ENCODE results near the gene CAPZA3. TPM values are rescaled to one million over a fixed set of nuclear protein-coding genes. Genes with fewer than 3 reads are reported as not detected.
"Not testable (repeated sequence)": the region's sequence is repeated elsewhere in the genome, so short reads cannot be mapped to it uniquely, and the experiment has no call there.

CAPZA3 gene
- total RNA-seq, result not detected

DNA sequence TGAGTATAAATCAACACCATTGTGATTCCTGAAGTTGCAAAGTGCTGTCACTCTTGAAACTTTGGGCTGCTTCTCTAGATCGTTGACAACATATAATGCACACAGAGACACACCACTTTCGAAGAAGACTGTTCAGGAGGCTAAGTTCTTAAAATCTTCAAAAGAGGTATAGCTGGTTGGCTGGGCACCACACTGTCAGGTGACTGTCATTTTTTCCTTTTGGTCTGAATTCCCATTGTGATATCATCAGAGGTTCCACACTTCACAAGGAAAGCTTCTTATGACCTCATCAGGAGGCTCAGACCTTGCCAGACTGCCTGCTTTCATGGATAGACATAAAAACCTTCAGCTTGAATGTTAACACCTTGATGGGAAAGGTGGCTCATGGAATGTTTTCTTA lies at the start of gene CAPZA3, which contains the start of gene PLCZ1:
Gene CAPZA3 (plus strand): TSS at position 301 of the 400 bp plus-strand sequence. CDS start 150 bp downstream, outside the sequence.
Gene PLCZ1 (minus strand): TSS at position 194 of the 400 bp plus-strand sequence. CDS start 641 bp downstream, outside the sequence.
- Mint-ChIP-seq H3K4me1 (ENCODE audit: low read depth in 2 of 2) (no peaks in the 10 kb centered on the region), H3K27me3 (no peaks in the 10 kb centered on the region), H3K27ac (no peak within 1 kb of the TSS), H3K36me3 (no peaks in the 10 kb centered on the region), H3K4me3 (no peak within 1 kb of the TSS), H3K9me3 (peaks cover 15% of the 10 kb centered on the region)
- DNase-seq (ENCODE audit: low spot score) (no peak), ATAC-seq (no peak)

- ATAC-seq, result no peak
- Mint-ChIP-seq H3K27me3 (no peaks in the 10 kb centered on the region), H3K4me1 (ENCODE audit: low read depth in 2 of 2) (no peaks in the 10 kb centered on the region), H3K36me3 (peaks cover 8% of the 10 kb centered on the region), H3K9me3 (peaks cover 16% of the 10 kb centered on the region), H3K27ac (no peak overlapping the region), H3K4me3 (no peak overlapping the region)
- no peak for DNase-seq (ENCODE audit: low spot score)
Observed at GRCh38 chr12:18689771-18690170, 48.1 kb upstream of the CAPZA3 start.

GRCh38 chr12:18690653-18691052 lies 47.3 kb upstream of the CAPZA3 start:
- no peak for ATAC-seq
- Mint-ChIP-seq H3K9me3 (peaks cover 17% of the 10 kb centered on the region), H3K4me3 (no peak overlapping the region), H3K4me1 (ENCODE audit: low read depth in 2 of 2) (no peaks in the 10 kb centered on the region), H3K27me3 (no peaks in the 10 kb centered on the region), H3K27ac (no peak overlapping the region), H3K36me3 (peaks cover 8% of the 10 kb centered on the region)
- no peak for DNase-seq (ENCODE audit: low spot score)

GRCh38 chr12:18693986-18694385 lies 43.9 kb upstream of the CAPZA3 start:
- H3K4me3 Mint-ChIP-seq; DNase-seq (ENCODE audit: low spot score); H3K27me3 Mint-ChIP-seq; ATAC-seq; H3K4me1 Mint-ChIP-seq (ENCODE audit: low read depth in 2 of 2); H3K27ac Mint-ChIP-seq; H3K36me3 Mint-ChIP-seq: not testable (repeated sequence)
- peaks cover 24% of the 10 kb centered on the region for H3K9me3 Mint-ChIP-seq

GRCh38 chr12:18696971-18697602 lies 40.8 kb upstream of the CAPZA3 start:
- Mint-ChIP-seq H3K27ac (no peak overlapping the region), H3K9me3 (peaks cover 14% of the 10 kb centered on the region)

DNA sequence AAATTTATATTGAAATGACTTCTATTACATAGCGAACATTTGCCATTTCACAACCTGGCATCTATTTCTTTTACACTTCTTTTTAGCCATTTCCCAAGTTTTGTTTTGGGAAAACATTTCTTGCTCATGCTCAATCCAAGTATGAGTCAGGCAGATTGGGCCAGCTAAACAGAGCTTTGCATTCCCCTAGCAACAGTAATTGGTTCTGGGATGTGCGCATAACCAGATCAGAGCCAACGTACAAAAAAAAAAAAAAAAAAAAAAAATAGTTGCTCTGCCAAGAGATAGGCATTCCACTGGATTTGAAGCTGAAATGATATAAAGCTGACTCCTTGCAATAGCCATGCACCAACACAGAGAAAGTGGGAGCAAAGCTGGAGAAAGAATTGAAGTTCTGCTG lies 37.6 kb upstream of the CAPZA3 start:
- Mint-ChIP-seq H3K36me3 (peaks cover 8% of the 10 kb centered on the region), H3K9me3 (peaks cover 14% of the 10 kb centered on the region), H3K27ac (no peak overlapping the region), H3K27me3 (no peaks in the 10 kb centered on the region), H3K4me3 (no peak overlapping the region), H3K4me1 (ENCODE audit: low read depth in 2 of 2) (no peaks in the 10 kb centered on the region)
- ATAC-seq (no peak), DNase-seq (ENCODE audit: low spot score) (no peak)

More at GRCh38 chr12:18696971-18697602, 40.8 kb upstream of the CAPZA3 start:
- Mint-ChIP-seq H3K36me3 (peaks cover 8% of the 10 kb centered on the region), H3K4me1 (ENCODE audit: low read depth in 2 of 2) (no peaks in the 10 kb centered on the region), H3K27me3 (no peaks in the 10 kb centered on the region), H3K4me3 (no peak overlapping the region)
- ATAC-seq, result no peak
- no peak for DNase-seq (ENCODE audit: low spot score)

GRCh38 chr12:18703321-18703720 lies 34.6 kb upstream of the CAPZA3 start:
- no peak for ATAC-seq
- H3K36me3 Mint-ChIP-seq, result peaks cover 8% of the 10 kb centered on the region
- H3K9me3 Mint-ChIP-seq, result peaks cover 17% of the 10 kb centered on the region
- H3K27ac Mint-ChIP-seq, result no peak overlapping the region
- no peak for DNase-seq (ENCODE audit: low spot score)
- no peaks in the 10 kb centered on the region for H3K4me1 Mint-ChIP-seq (ENCODE audit: low read depth in 2 of 2)
- no peak overlapping the region for H3K4me3 Mint-ChIP-seq
- H3K27me3 Mint-ChIP-seq, result no peaks in the 10 kb centered on the region

DNA sequence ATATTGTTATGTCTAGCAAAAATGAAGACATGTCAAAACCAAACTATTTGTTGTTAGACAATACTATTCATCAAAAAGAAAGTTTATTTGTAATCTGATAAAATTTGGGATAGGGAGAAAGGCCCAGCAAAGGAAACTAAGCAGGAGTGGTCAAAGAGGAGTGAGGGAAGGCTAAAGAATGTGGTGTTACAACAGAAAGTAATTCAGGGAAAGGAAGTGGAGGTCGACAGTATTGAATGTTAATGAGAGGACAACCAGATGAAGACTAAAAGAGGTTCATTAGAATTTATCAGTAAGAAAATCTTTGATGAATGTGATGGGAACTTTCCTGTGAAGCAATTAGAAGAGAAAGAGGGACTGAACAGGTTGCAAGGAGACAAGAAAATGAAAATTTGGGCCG lies 34.0 kb upstream of the CAPZA3 start:
- Mint-ChIP-seq H3K4me1 (ENCODE audit: low read depth in 2 of 2) (no peaks in the 10 kb centered on the region), H3K9me3 (peaks cover 17% of the 10 kb centered on the region), H3K27ac (no peak overlapping the region), H3K4me3 (no peak overlapping the region), H3K27me3 (no peaks in the 10 kb centered on the region), H3K36me3 (peaks cover 8% of the 10 kb centered on the region)
- ATAC-seq (no peak), DNase-seq (ENCODE audit: low spot score) (no peak)

DNA sequence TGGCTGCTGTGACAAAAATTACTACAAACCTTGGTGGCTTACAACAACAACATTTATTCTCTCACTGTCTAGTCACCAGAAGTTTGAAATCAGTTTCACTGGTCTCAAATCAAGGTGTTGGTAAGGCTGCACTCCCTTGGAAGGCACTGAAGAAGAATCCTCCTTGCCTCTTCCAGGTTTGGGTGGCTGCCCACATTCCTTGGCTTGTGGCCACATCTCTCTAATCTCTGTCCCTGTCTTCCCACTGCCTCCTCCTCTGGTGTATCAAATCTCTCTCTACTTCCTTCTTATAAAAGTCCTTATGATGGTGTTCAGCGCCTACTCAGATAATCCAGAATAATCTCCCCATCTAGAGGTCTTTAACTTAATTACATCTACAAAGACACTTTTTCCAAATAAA lies 31.1 kb upstream of the CAPZA3 start:
- peaks cover 8% of the 10 kb centered on the region for H3K36me3 Mint-ChIP-seq
- H3K27ac Mint-ChIP-seq, result no peak overlapping the region
- H3K27me3 Mint-ChIP-seq, result no peaks in the 10 kb centered on the region
- H3K4me1 Mint-ChIP-seq (ENCODE audit: low read depth in 2 of 2), result no peaks in the 10 kb centered on the region
- H3K4me3 Mint-ChIP-seq, result no peak overlapping the region
- DNase-seq (ENCODE audit: low spot score), result no peak
- ATAC-seq, result no peak
- H3K9me3 Mint-ChIP-seq, result peaks cover 24% of the 10 kb centered on the region

GRCh38 chr12:18716236-18716635 lies 21.7 kb upstream of the CAPZA3 start:
- no peak for DNase-seq (ENCODE audit: low spot score)
- H3K4me3 Mint-ChIP-seq, result no peak overlapping the region
- no peaks in the 10 kb centered on the region for H3K4me1 Mint-ChIP-seq (ENCODE audit: low read depth in 2 of 2)
- no peak for ATAC-seq
- no peak overlapping the region for H3K27ac Mint-ChIP-seq
- no peaks in the 10 kb centered on the region for H3K36me3 Mint-ChIP-seq
- no peaks in the 10 kb centered on the region for H3K27me3 Mint-ChIP-seq
- H3K9me3 Mint-ChIP-seq, result peaks cover 13% of the 10 kb centered on the region

GRCh38 chr12:18718462-18718861 lies 19.5 kb upstream of the CAPZA3 start:
- Mint-ChIP-seq H3K9me3 (peaks cover 16% of the 10 kb centered on the region), H3K4me1 (ENCODE audit: low read depth in 2 of 2) (no peaks in the 10 kb centered on the region), H3K27me3 (no peaks in the 10 kb centered on the region), H3K36me3 (no peaks in the 10 kb centered on the region), H3K27ac (no peak overlapping the region), H3K4me3 (no peak overlapping the region)
- no peak for ATAC-seq
- DNase-seq (ENCODE audit: low spot score), result no peak

- no peak for DNase-seq (ENCODE audit: low spot score)
- H3K27me3 Mint-ChIP-seq, result no peaks in the 10 kb centered on the region
- H3K36me3 Mint-ChIP-seq, result no peaks in the 10 kb centered on the region
- no peak overlapping the region for H3K4me3 Mint-ChIP-seq
- peaks cover 21% of the 10 kb centered on the region for H3K9me3 Mint-ChIP-seq
- no peaks in the 10 kb centered on the region for H3K4me1 Mint-ChIP-seq (ENCODE audit: low read depth in 2 of 2)
- ATAC-seq, result no peak
- no peak overlapping the region for H3K27ac Mint-ChIP-seq
Observed at GRCh38 chr12:18719922-18720510, 17.9 kb upstream of the CAPZA3 start.

DNA sequence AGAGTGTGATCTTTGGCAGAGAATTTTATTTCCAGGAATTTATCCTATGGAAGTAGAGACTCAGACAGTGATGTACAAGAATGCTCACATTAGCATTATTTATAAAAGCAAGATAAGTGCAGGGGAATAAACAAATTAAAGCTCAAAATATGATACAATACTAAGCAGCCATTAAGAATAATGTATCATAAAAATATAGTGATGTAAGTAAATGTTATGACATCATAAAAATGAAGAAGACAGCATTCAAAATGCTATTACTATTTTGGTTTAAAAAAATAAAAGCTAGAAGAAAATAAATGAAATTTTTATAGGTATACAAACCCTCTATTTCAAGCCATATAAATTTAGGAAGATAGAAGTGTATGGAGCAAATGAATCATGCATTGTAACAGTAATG lies 17.2 kb upstream of the CAPZA3 start:
- Mint-ChIP-seq H3K36me3 (no peaks in the 10 kb centered on the region), H3K27ac (no peak overlapping the region), H3K27me3 (no peaks in the 10 kb centered on the region), H3K9me3 (peaks cover 22% of the 10 kb centered on the region), H3K4me3 (no peak overlapping the region), H3K4me1 (ENCODE audit: low read depth in 2 of 2) (no peaks in the 10 kb centered on the region)
- DNase-seq (ENCODE audit: low spot score) (no peak), ATAC-seq (no peak)

GRCh38 chr12:18721452-18721851 lies 16.5 kb upstream of the CAPZA3 start:
- Mint-ChIP-seq H3K27ac (no peak overlapping the region), H3K36me3 (no peaks in the 10 kb centered on the region), H3K4me1 (ENCODE audit: low read depth in 2 of 2) (no peaks in the 10 kb centered on the region), H3K9me3 (peaks cover 22% of the 10 kb centered on the region), H3K4me3 (no peak overlapping the region), H3K27me3 (no peaks in the 10 kb centered on the region)
- no peak for DNase-seq (ENCODE audit: low spot score)
- ATAC-seq, result no peak

DNA sequence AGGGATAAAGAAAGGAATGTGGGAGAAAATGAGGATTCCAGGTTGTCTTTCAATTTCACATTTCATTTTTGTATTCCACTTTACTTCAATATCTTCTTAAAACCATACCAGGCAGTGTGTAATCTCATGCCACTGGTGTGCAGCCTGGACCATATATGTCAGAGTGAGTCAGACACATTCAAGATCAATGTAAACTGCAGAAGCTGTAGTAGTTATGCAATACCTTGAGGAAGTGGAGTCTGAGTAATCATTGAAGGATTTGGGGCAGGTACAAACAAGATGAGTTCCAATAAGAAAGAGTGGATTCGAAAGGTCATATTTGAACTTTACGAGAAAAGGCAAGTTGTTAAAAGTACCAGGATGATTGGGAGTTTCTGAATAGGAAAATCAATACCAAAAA lies 14.2 kb upstream of the CAPZA3 start:
- Mint-ChIP-seq H3K4me1 (ENCODE audit: low read depth in 2 of 2) (no peaks in the 10 kb centered on the region), H3K27me3 (no peaks in the 10 kb centered on the region)
- no peak for ATAC-seq

More for the DNA sequence above, 14.2 kb upstream of the CAPZA3 start:
- H3K9me3 Mint-ChIP-seq, result peaks cover 24% of the 10 kb centered on the region
- H3K36me3 Mint-ChIP-seq, result no peaks in the 10 kb centered on the region
- no peak overlapping the region for H3K4me3 Mint-ChIP-seq
- no peak overlapping the region for H3K27ac Mint-ChIP-seq
- no peak for DNase-seq (ENCODE audit: low spot score)

Measured in natural killer cell treated with Interleukin-12 subunit alpha and Interleukin-12 subunit beta and Interleukin-15 and Interleukin-18, amount 100 ng/mL, for 72 hours (primary cell).